SU-DHL-6 (cell line): ENCODE results near the gene CEBPG.

ENCODE experiments used
- H2AFZ ChIP-seq: fragments of 200-600 bp; sonication (generic); 2 replicates; pipeline ENCODE4 v1.6.1; 2014; ENCODE audit warnings: low read depth, mild to moderate bottlenecking, moderate library complexity, mixed read lengths, antibody characterized with exemption, low read length; ENCODE audit not compliant: severe bottlenecking
- H3F3A ChIP-seq: fragments of 200-600 bp; shearing (Covaris generic); 2 replicates; pipeline ENCODE4 v1.6.0; 2016; ENCODE audit warnings: antibody characterized with exemption, mild to moderate bottlenecking; ENCODE audit not compliant: insufficient read depth
- H3K27ac ChIP-seq: fragments of 200-600 bp; sonication (generic); 2 replicates; pipeline ENCODE4 v1.5.1; 2016; ENCODE audit warnings: low read depth, mild to moderate bottlenecking, low read length, moderate library complexity, mixed read lengths
- H3K27me3 ChIP-seq: fragments of 200-600 bp; sonication (generic), shearing (Covaris generic); 2 replicates; pipeline ENCODE4 v1.6.0; 2014; ENCODE audit warnings: mild to moderate bottlenecking, low read length
- H3K36me3 ChIP-seq: fragments of 200-600 bp; sonication (generic); 2 replicates; pipeline ENCODE4 v1.6.1; 2014; ENCODE audit warnings: mild to moderate bottlenecking, low read length, mixed read lengths
- H3K4me2 ChIP-seq: fragments of 300-600, 200-600 bp; shearing (Covaris generic), sonication (generic); 2 replicates; pipeline ENCODE4 v1.6.0; 2014; ENCODE audit warnings: low read length, low read depth, mild to moderate bottlenecking; ENCODE audit not compliant: poor library complexity, severe bottlenecking
- H3K4me3 ChIP-seq: fragments of 200-600 bp; sonication (generic); 2 replicates; pipeline ENCODE4 v1.5.1; 2014; ENCODE audit warnings: antibody characterized with exemption, low read length, mild to moderate bottlenecking, mixed read lengths; ENCODE audit not compliant: insufficient read depth, poor library complexity, severe bottlenecking
- H3K79me2 ChIP-seq: fragments of 200-600 bp; sonication (generic); 2 replicates; pipeline ENCODE4 v1.6.1; 2014; ENCODE audit warnings: mild to moderate bottlenecking, low read length, moderate library complexity; ENCODE audit not compliant: insufficient read depth
- H3K9ac ChIP-seq: fragments of 200-600 bp; sonication (generic); 2 replicates; pipeline ENCODE4 v1.7.0; 2014; ENCODE audit warnings: mild to moderate bottlenecking, low read length
- H3K9me2 ChIP-seq: fragments of 200-600 bp; sonication (generic); replicated peaks from 2 replicates; pipeline ENCODE4 v1.6.1; 2014; ENCODE audit warnings: low read length; ENCODE audit not compliant: insufficient read depth
- H3K9me3 ChIP-seq: fragments of 200-600 bp; sonication (generic); 2 replicates; pipeline ENCODE4 v1.6.1; 2014; ENCODE audit warnings: low read length, mixed read lengths; ENCODE audit not compliant: insufficient read depth
- H4K20me1 ChIP-seq: fragments of 200-600 bp; sonication (generic); 2 replicates; pipeline ENCODE4 v1.6.1; 2014; ENCODE audit warnings: low read depth, mild to moderate bottlenecking, antibody characterized with exemption, low read length, moderate library complexity, mixed read lengths
- EZH2phosphoT487 ChIP-seq: fragments of 200-600 bp; sonication (generic), shearing (Covaris generic); conservative IDR thresholded peaks from 2 replicates; pipeline ENCODE4 v1.6.1; 2018; ENCODE audit warnings: mild to moderate bottlenecking, antibody characterized with exemption, low read length, moderate library complexity, mixed read lengths
- TF ChIP-seq, protein P1 (sequence below): fragments of 200-600 bp; sonication (generic); IDR thresholded peaks from one replicate; pipeline ENCODE4 v1.5.1; 2017; ENCODE audit warnings: antibody characterized with exemption, mild to moderate bottlenecking, low read length, moderate library complexity; ENCODE audit not compliant: insufficient read depth, poor library complexity, severe bottlenecking

The CEBPG gene

DNA sequence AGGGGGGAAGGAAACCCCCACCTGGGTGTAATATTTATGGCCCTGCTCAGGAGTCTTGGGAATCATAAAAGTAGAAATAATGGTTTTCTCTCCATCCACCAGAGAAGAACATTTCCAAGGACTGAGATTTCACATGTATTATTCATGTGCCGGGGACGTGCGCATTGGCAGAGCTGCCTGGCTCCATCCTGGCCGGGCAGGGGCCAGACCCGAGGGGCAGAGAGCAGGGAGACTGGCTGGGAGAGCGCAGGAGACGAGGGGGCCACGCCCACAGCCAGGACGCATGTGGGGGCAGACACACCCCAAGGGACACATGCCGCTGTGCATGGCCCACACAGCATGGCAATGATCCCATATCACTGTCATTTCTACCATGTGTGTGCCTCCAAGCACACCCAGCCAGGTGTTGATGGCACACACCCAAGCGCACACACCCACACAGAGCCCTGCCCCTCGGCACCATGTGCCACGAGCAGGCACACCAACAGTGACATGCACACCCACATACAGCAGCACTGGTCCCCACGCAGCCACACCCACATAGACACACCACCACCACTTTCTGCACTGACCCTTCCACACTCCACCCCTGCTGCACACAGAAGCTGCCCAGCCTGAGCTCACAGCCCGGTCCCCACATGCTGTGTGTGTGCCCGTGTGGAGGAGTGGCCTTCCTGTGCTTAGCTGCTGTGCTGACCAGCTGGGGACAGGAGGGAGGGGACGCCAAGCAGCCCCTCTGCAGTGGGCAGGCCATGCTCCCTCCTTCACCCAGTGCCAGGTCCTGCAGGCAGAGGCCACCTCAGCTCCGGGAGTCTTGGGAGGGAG lies 39.3 kb downstream of the CEBPG start:
- no peaks in the 10 kb centered on the region for H3K9me3 ChIP-seq
- TF ChIP-seq EZH2phosphoT487 = no peak
- TF ChIP-seq, protein P1, sequence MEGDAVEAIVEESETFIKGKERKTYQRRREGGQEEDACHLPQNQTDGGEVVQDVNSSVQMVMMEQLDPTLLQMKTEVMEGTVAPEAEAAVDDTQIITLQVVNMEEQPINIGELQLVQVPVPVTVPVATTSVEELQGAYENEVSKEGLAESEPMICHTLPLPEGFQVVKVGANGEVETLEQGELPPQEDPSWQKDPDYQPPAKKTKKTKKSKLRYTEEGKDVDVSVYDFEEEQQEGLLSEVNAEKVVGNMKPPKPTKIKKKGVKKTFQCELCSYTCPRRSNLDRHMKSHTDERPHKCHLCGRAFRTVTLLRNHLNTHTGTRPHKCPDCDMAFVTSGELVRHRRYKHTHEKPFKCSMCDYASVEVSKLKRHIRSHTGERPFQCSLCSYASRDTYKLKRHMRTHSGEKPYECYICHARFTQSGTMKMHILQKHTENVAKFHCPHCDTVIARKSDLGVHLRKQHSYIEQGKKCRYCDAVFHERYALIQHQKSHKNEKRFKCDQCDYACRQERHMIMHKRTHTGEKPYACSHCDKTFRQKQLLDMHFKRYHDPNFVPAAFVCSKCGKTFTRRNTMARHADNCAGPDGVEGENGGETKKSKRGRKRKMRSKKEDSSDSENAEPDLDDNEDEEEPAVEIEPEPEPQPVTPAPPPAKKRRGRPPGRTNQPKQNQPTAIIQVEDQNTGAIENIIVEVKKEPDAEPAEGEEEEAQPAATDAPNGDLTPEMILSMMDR = no peak
- H3K27ac ChIP-seq = no peak overlapping the region
- H3K36me3 ChIP-seq = no peaks in the 10 kb centered on the region
- H3K27me3 ChIP-seq = no peaks in the 10 kb centered on the region
- H3K4me2 ChIP-seq = no peak overlapping the region
- no peak overlapping the region for H3K4me3 ChIP-seq
- H3K79me2 ChIP-seq = no peaks in the 10 kb centered on the region
- no peaks in the 10 kb centered on the region for H3K9me2 ChIP-seq
- no peak overlapping the region for H2AFZ ChIP-seq
- H3K9ac ChIP-seq = no peak overlapping the region
- no peaks in the 10 kb centered on the region for H3F3A ChIP-seq
- no peaks in the 10 kb centered on the region for H4K20me1 ChIP-seq

DNA sequence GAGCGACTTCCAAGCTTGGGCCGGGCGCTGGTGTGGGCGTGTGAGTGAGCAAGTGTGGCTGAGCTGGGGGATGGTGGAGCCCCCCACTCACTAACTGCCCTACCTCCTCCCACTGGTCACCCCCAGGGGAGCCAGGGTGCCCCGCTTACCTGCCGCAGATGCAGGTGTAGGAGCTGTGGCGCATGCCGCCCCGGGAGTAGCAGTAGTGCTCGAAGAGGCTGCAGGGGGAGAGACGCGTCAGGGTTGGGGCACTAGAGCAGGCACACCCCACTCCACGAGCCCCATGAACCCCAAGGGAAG lies 39.9 kb downstream of the CEBPG start:
- no peaks in the 10 kb centered on the region for H3K9me3 ChIP-seq
- H3K4me2 ChIP-seq = no peak overlapping the region
- TF ChIP-seq, protein P1 = no peak
- no peak for TF ChIP-seq EZH2phosphoT487
- H2AFZ ChIP-seq = no peak overlapping the region
- no peaks in the 10 kb centered on the region for H3K79me2 ChIP-seq
- no peaks in the 10 kb centered on the region for H3K27me3 ChIP-seq
- no peak overlapping the region for H3K9ac ChIP-seq
- no peaks in the 10 kb centered on the region for H4K20me1 ChIP-seq
- H3F3A ChIP-seq = no peaks in the 10 kb centered on the region
- no peak overlapping the region for H3K27ac ChIP-seq
- no peaks in the 10 kb centered on the region for H3K36me3 ChIP-seq
- H3K9me2 ChIP-seq = no peaks in the 10 kb centered on the region
- H3K4me3 ChIP-seq = no peak overlapping the region

DNA sequence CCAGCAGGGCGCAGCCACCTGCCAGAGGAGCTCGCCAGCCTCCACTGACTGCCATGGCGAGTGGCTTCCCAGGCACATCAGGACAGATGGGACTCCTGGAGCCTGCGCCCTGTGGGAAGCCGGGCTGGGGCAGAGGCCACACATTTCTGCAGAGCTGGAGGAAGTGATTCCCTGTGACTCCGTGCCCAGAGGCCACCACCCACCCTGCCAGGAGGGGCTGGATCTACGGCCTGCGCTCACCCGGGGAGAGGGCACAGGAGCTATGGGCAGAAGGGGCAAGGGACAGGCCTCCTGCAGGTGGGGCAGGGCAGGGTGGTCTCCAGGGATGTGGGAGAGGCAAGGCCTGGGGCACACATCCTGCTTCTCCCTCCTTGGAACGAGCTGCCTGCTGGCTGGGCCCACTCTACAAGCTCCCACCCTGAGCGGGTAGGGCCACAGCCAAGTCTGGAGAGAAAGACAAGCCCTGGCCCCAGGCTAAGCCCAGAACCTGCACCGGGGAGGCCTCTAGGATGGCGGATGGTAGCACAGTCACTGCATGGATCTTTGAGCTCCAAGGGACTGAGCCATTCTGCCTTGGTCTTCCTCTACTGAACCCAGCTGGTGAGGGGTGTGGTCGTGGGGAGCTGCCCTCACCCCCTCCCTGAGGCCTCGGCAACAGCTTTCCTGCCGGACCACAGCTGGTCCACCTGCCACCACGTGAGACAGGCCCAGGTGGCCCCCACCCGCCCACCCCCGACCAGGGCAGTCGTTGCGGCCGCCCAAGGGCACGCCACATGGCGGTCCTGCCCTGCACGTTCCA lies 40.6 kb downstream of the CEBPG start:
- no peak overlapping the region for H3K4me2 ChIP-seq
- H3K27ac ChIP-seq = no peak overlapping the region
- TF ChIP-seq EZH2phosphoT487 = no peak
- TF ChIP-seq, protein P1 = no peak

More for the DNA sequence above, 40.6 kb downstream of the CEBPG start:
- Histone ChIP-seq H3K27me3 (no peaks in the 10 kb centered on the region), H3K9ac (no peak overlapping the region), H2AFZ (no peak overlapping the region), H4K20me1 (no peaks in the 10 kb centered on the region), H3K9me3 (no peaks in the 10 kb centered on the region), H3K4me3 (no peak overlapping the region), H3K36me3 (no peaks in the 10 kb centered on the region), H3K79me2 (no peaks in the 10 kb centered on the region), H3K9me2 (no peaks in the 10 kb centered on the region), H3F3A (no peaks in the 10 kb centered on the region)
